ENCODE measurements around the gene GALE.
"Not testable (repeated sequence)": the region's sequence is repeated elsewhere in the genome, so short reads cannot be mapped to it uniquely, and the experiment has no call there.

The GALE gene

GRCh38 chr1:23793018-23793781, 7.4 kb downstream of the GALE start:
- in situ Hi-C loops (cut with MboI; ENCODE audit: low sequenced_read_pairs) = no loop called here

GRCh38 chr1:23792151-23792945, 8.2 kb downstream of the GALE start:
- in situ Hi-C loops (cut with MboI; ENCODE audit: low sequenced_read_pairs) = no loop called here

DNA sequence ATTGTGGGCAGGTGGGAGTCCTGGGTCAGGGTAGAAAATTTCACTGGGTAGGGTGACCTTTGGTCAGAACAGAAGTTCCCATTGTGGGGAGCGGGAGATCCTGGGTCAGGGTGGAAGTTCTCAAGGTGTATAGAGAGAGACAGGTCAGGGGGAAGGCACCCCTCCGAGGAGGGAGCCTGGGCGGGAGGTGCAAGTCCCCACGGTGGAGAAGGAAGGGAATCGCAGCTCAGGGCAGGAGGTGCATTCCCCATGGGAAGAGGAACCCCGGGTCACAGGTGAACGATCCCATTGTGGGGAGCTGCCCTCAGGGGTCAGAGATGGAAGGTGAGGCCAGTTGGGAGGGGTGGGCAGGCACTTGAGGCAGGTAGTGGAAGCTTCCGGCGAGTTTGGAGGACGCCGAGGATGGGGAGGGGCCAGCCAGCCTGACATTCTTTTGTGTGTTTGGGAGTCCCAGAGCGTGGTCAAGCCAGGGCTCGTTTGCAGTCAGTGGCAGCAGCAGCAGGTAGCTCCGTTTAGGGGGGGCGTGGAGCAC, 9.0 kb downstream of the GALE start:
- in situ Hi-C loops (cut with MboI; ENCODE audit: low sequenced_read_pairs) = no loop called here

- in situ Hi-C loops (cut with MboI; ENCODE audit: low sequenced_read_pairs) = no loop called here
These were observed 9.6 kb downstream of the GALE start, which contains the start of gene LYPLA2 for GRCh38 chr1:23790696-23791515. Gene LYPLA2, plus strand, starts transcription at chr1:23791145. Its CDS starts 1,538 bp downstream, at chr1:23792683.

- in situ Hi-C loops (cut with MboI; ENCODE audit: low sequenced_read_pairs) = no loop called here
These were observed 11.9 kb downstream of the GALE start for GRCh38 chr1:23788695-23789094.

DNA sequence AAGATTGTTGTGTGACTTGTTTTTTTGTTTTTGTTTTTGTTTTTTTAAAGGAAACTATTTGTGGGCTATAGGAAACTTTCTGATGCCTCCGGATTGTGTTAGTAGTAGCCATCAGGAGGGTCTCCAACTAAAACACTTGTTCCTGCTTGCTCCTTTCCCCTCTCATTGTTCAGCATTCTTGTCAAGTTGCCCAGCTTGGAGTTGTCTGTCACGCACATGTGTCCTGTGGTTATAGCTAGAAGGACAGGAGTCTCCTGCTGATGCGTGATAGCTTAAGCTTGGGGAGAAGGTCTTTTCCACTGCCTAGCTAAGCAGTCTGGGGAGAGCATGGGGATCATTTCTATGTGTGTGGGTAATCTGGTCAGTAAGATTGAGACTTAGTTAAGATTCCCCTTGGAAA, 12.9 kb downstream of the GALE start:
- in situ Hi-C loops (cut with MboI; ENCODE audit: low sequenced_read_pairs) = no loop called here

GRCh38 chr1:23784846-23785245, 15.7 kb downstream of the GALE start:
- in situ Hi-C loops (cut with MboI; ENCODE audit: low sequenced_read_pairs) = no loop called here

DNA sequence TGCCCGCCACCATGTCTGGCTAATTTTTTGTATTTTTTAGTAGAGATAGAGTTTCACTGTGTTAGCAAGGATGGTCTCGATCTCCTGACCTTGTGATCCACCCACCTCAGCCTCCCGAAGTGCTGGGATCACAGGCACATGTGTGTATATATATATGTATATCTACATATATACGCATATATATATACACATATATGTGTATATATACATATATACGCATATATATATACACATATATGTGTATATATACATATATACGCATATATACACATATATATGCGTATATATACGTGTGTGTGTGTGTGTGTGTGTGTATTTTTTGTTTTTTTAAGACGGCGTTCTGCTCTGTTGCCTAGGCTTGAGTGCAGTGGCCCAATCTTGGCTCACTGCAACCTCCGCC, 17.4 kb downstream of the GALE start:
- in situ Hi-C loops (cut with MboI; ENCODE audit: low sequenced_read_pairs) = not testable (repeated sequence)

GRCh38 chr1:23779826-23780371, 20.7 kb downstream of the GALE start:
- in situ Hi-C loops (cut with MboI; ENCODE audit: low sequenced_read_pairs) = no loop called here

GRCh38 chr1:23777979-23778814, 22.4 kb downstream of the GALE start, which contains the start of gene PITHD1:
Gene PITHD1, plus strand, starts transcription at chr1:23778418. Its CDS starts 98 bp downstream, at chr1:23778516.
- in situ Hi-C loops (cut with MboI; ENCODE audit: low sequenced_read_pairs) = no loop called here

- in situ Hi-C loops (cut with MboI; ENCODE audit: low sequenced_read_pairs) = no loop called here
These were observed 24.3 kb downstream of the GALE start for GRCh38 chr1:23776217-23776616.

DNA sequence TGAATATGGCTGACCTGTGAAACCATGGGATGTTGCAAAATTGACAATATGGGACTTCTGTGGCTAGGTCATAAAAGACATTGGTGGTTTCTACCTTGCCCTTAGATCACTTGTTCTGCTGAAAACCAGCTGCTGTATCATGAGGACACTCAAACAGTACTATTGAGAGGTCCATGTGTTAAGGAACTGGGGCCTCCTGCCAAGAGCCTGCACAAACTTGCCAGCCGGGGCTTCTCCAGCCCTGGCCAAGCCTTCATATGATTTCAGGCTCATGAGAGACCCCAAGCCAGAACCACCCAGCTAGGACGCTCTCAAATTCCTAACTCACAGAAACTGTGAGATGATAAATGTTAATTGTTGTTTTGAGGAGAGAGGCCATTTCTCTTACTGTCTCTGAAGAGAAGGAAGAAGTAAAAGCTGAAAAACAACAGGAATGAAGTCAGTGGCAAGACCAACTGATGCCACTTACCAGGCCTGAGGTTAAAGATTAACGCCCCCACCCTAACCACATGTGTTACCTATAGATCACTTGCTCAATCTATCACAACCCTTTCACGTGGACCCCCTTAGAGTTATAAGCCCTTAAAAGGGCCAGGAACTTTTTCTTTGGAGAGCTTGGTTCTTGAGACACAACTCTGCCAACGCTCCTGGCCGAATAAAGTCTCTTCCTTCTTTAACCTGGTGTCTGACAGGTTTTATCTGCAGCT, 26.2 kb downstream of the GALE start:
- in situ Hi-C loops (cut with MboI; ENCODE audit: low sequenced_read_pairs) = no loop called here

DNA sequence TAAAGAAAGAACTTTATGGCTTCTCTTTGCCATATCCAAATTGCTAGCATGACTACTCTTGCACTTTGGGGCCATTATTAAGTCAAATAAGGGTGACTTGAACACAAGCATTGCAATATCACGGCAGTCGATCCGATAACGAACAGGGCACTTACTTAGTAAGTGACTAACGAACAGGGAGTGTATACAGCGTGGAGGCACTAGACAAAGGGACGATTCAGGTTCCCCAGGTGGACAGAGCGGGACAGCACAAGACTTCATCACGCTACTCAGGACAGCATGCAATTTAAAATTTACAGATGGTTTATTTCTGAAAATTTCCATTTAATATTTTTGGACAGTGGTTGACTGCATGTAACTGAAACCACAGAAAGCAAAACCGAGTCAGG, 27.7 kb downstream of the GALE start:
- in situ Hi-C loops (cut with MboI; ENCODE audit: low sequenced_read_pairs) = no loop called here

GRCh38 chr1:23772049-23772853, 28.3 kb downstream of the GALE start:
- in situ Hi-C loops (cut with MboI; ENCODE audit: low sequenced_read_pairs) = no loop called here

DNA sequence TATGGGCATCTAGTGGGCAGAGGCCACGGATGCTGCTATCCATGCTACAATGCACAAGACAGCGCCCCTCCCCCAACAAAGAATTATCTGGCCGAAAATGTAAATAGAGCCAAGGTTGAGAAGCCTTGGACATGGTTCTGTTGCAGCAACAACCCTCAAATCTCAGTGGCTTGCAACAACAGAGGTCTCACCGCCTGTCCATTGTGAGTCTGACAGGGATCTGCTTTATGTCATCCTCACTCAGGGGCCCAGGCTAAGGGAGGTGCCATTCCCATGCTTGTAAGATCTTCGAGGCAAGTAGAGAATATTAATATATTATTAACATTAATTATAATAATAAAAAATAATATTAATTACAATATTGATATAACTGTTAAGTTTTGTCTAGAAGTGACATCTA, 31.8 kb downstream of the GALE start:
- in situ Hi-C loops (cut with MboI; ENCODE audit: low sequenced_read_pairs) = no loop called here

DNA sequence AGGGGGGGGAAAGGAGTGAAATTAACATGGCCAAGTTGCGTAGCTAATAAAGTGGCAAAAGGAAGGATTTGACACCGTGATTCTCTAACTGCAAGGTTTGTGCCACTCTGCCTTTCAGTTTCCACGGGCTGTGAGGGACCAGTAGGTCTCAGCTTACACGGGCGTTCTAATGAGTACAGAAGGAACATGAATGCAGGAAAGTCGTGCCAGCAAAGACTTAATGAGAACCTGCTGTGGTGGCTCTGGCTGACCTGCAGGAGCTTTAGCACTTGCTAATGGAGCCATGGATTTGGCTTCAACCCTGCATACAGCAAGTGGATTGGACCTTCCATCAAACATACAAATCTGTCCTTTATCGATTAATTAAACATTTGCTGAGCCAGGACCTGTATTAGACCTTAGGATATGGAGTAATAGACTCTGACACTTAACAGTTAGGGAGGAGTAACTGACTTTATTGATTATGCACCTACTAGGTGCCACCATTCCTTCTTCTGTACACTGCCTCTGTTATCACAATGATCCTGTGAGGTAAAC, 37.4 kb downstream of the GALE start:
- in situ Hi-C loops (cut with MboI; ENCODE audit: low sequenced_read_pairs) = no loop called here

- in situ Hi-C loops (cut with MboI; ENCODE audit: low sequenced_read_pairs) = no loop called here
These were observed 41.3 kb downstream of the GALE start for GRCh38 chr1:23759277-23759676.

DNA sequence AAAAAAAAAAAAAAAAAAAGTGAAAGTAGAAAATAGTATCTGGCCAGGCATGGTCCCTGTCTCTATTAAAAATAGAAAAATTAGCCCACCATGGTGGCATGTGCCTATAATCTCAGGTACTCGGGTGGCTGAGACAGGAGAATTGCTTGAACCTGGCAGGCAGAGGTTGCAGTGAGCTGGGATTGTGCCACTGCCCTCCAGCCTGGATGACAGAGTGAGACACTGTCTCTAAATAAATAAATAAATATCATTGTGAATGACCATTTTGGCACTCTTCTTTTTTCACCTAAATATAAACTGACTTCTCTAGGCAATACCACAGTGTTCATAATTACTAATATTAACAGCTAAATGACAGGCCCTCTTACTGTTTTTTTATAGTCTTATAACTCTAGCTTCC, 42.7 kb downstream of the GALE start:
- in situ Hi-C loops (cut with MboI; ENCODE audit: low sequenced_read_pairs) = no loop called here

All from hTERT RPE-1 (cell line).